H1 (cell line): ENCODE data around the gene RIOK3. TPM values are rescaled to one million over a fixed set of nuclear protein-coding genes. Genes with fewer than 3 reads are reported as not detected.

Experiments used
- CTCF ChIA-PET: fragments of 300-600 bp; sonication (Branson Sonifier 250); formaldehyde crosslinking; loops from one replicate; lab custom pipeline; 2021; ENCODE audit not compliant: partially characterized antibody; lab: Charles Lee
- POLR2A ChIA-PET: fragments of 300-600 bp; sonication (Branson Sonifier 250); formaldehyde crosslinking; loops from one replicate; lab custom pipeline; 2021; ENCODE audit warnings: inconsistent platforms; ENCODE audit not compliant: partially characterized antibody; lab: Charles Lee
- DNase-seq, 2 experiments: peaks; one replicate each; pipeline versions ENCODE4 v3.0.0 to v3.0.0-alpha.2; 2010 to 2022; ENCODE audit warnings: low spot score in 2 of 2, low read depth in 1 of 2, mixed read lengths in 1 of 2
- FAIRE-seq: peaks from 2 replicates; lab custom pipeline; 2011; peaks lifted over from hg19 to GRCh38; lab: Jason Lieb, UNC
- H2AFZ ChIP-seq: 2 replicates; pipeline ENCODE4 v1.8.1; 2012; ENCODE audit warnings: low read length, inconsistent platforms
- H2AK5ac ChIP-seq: 2 replicates; pipeline ENCODE4 v1.6.1; 2013; ENCODE audit warnings: low read depth, low read length
- H2BK120ac ChIP-seq: replicated peaks from 2 replicates; pipeline ENCODE3; 2013; ENCODE audit warnings: low read depth, low read length, inconsistent platforms
- H2BK12ac ChIP-seq: 2 replicates; pipeline ENCODE4 v1.6.1; 2013; ENCODE audit warnings: low read depth, low read length
- H2BK15ac ChIP-seq: 2 replicates; pipeline ENCODE4 v1.6.1; 2013; ENCODE audit warnings: low read length
- H2BK20ac ChIP-seq: 2 replicates; pipeline ENCODE4 v1.6.1; 2013; ENCODE audit warnings: low read length
- H2BK5ac ChIP-seq: 2 replicates; pipeline ENCODE4 v1.6.1; 2013; ENCODE audit warnings: low read depth, low read length
- H3K14ac ChIP-seq: 2 replicates; pipeline ENCODE4 v1.6.1; 2013; ENCODE audit warnings: inconsistent platforms; ENCODE audit not compliant: insufficient read length
- H3K18ac ChIP-seq: 2 replicates; pipeline ENCODE4 v1.6.1; 2013; ENCODE audit warnings: low read length; ENCODE audit errors: extremely low read depth
- H3K23ac ChIP-seq: 2 replicates; pipeline ENCODE4 v1.6.1; 2013; ENCODE audit warnings: inconsistent platforms; ENCODE audit not compliant: insufficient read length
- H3K23me2 ChIP-seq: 2 replicates; pipeline ENCODE4 v1.6.1; 2013; ENCODE audit warnings: low read depth, low read length
- H3K27ac ChIP-seq: 2 replicates; pipeline ENCODE4 v1.6.1; 2011; ENCODE audit warnings: low read depth, low read length, inconsistent platforms
- H3K27me3 ChIP-seq, 4 experiments: replicated peaks in 1 of 4; 1 replicate in 1 of 4; 2 replicates in 3 of 4; pipeline versions ENCODE4 v1.6.1 to v1.8.1; 2011 to 2013; ENCODE audit warnings: low read length in 3 of 4, mild to moderate bottlenecking in 3 of 4, inconsistent platforms in 2 of 4, mixed read lengths in 2 of 4, moderate library complexity in 1 of 4; ENCODE audit not compliant: control insufficient read depth in 3 of 4, insufficient read depth in 3 of 4; ENCODE audit errors: extremely low read depth in 1 of 4
- H3K36me3 ChIP-seq, 4 experiments: 2 replicates each; pipeline versions ENCODE4 v1.6.1 to v1.8.1; 2011 to 2013; ENCODE audit warnings: mild to moderate bottlenecking in 4 of 4, low read length in 3 of 4, moderate library complexity in 2 of 4, control low read depth in 1 of 4, inconsistent platforms in 1 of 4; ENCODE audit not compliant: insufficient read depth in 4 of 4, control insufficient read depth in 2 of 4
- H3K4ac ChIP-seq: replicated peaks from 2 replicates; pipeline ENCODE3; 2013; ENCODE audit warnings: low read length, low read depth, mixed read lengths, inconsistent platforms; ENCODE audit not compliant: insufficient read length
- H3K4me1 ChIP-seq, 4 experiments: replicated peaks in 1 of 4; 1 replicate in 1 of 4; 2 replicates in 3 of 4; pipeline versions ENCODE4 v1.6.1 to v1.8.1; 2011 to 2013; ENCODE audit warnings: low read length in 3 of 4, inconsistent platforms in 2 of 4, mixed read lengths in 1 of 4; ENCODE audit not compliant: insufficient read depth in 4 of 4, control insufficient read depth in 3 of 4
- H3K4me2 ChIP-seq, 2 experiments: 2 replicates each; pipeline versions ENCODE4 v1.6.1 to v1.8.1; 2011 to 2013; ENCODE audit warnings: low read depth in 2 of 2, low read length in 2 of 2, control low read depth in 1 of 2, inconsistent platforms in 1 of 2, mild to moderate bottlenecking in 1 of 2; ENCODE audit not compliant: insufficient read depth in 1 of 2
- H3K4me3 ChIP-seq, 4 experiments: fragments of 200-600, 300-600 bp in 1 of 4; sonication (generic), shearing (Covaris generic), sonication (Bioruptor Twin) in 1 of 4; 2 replicates each; pipeline versions ENCODE4 v1.5.1 to v1.8.1; 2011 to 2016; ENCODE audit warnings: low read length in 4 of 4, low read depth in 3 of 4, control low read depth in 2 of 4, inconsistent platforms in 2 of 4, mild to moderate bottlenecking in 2 of 4, mixed read lengths in 1 of 4, moderate library complexity in 1 of 4; ENCODE audit not compliant: insufficient read depth in 2 of 4; ENCODE audit errors: extremely low read depth in 1 of 4
- H3K56ac ChIP-seq: replicated peaks from 2 replicates; pipeline ENCODE3; 2013; ENCODE audit warnings: low read depth, mild to moderate bottlenecking, mixed read lengths, low read length, inconsistent platforms; ENCODE audit not compliant: insufficient read length
- H3K79me1 ChIP-seq: 2 replicates; pipeline ENCODE4 v1.6.1; 2013; ENCODE audit warnings: low read depth, low read length, control low read depth
- H3K79me2 ChIP-seq, 2 experiments: 2 replicates each; pipeline versions ENCODE4 v1.6.1 to v1.8.1; 2012 to 2013; ENCODE audit warnings: low read length in 2 of 2, mild to moderate bottlenecking in 2 of 2, inconsistent platforms in 1 of 2; ENCODE audit not compliant: insufficient read depth in 2 of 2, control insufficient read depth in 1 of 2
- H3K9ac ChIP-seq, 4 experiments: replicated peaks in 1 of 4; 1 replicate in 1 of 4; 2 replicates in 3 of 4; pipeline versions ENCODE4 v1.6.1 to v1.8.1; 2011 to 2013; ENCODE audit warnings: low read depth in 3 of 4, low read length in 3 of 4, control low read depth in 2 of 4, mild to moderate bottlenecking in 2 of 4, moderate library complexity in 2 of 4, inconsistent platforms in 1 of 4; ENCODE audit errors: extremely low read depth in 1 of 4
- H3K9me3 ChIP-seq, 2 experiments: 2 replicates each; pipeline versions ENCODE4 v1.6.1 to v1.8.1; 2012 to 2013; ENCODE audit warnings: mild to moderate bottlenecking in 2 of 2, moderate library complexity in 2 of 2, control low read depth in 1 of 2, inconsistent platforms in 1 of 2, low read depth in 1 of 2, low read length in 1 of 2, mixed read lengths in 1 of 2; ENCODE audit not compliant: insufficient read depth in 2 of 2
- H4K20me1 ChIP-seq, 2 experiments: replicated peaks in 1 of 2; 2 replicates each; pipeline versions ENCODE3 to v1.8.1; 2011 to 2013; ENCODE audit warnings: inconsistent platforms in 2 of 2, low read length in 2 of 2, mild to moderate bottlenecking in 1 of 2; ENCODE audit not compliant: insufficient read depth in 2 of 2, control insufficient read depth in 1 of 2
- H4K5ac ChIP-seq: 2 replicates; pipeline ENCODE4 v1.6.1; 2013; ENCODE audit warnings: low read length, low read depth, mixed read lengths, inconsistent platforms; ENCODE audit not compliant: insufficient read length
- H4K8ac ChIP-seq: 2 replicates; pipeline ENCODE4 v1.8.0; 2013; ENCODE audit warnings: mild to moderate bottlenecking, moderate library complexity, low read length, inconsistent platforms; ENCODE audit not compliant: insufficient read depth; ENCODE audit errors: extremely low read depth
- H4K91ac ChIP-seq: replicated peaks from 2 replicates; pipeline ENCODE3; 2013; ENCODE audit warnings: low read length, mixed read lengths, inconsistent platforms; ENCODE audit not compliant: insufficient read length
- ASH2L ChIP-seq: fragments of 200-600, 300-600 bp; sonication (generic); IDR thresholded peaks from one replicate; pipeline ENCODE4 v1.7.1; 2017; ENCODE audit warnings: low read length
- CBX5 ChIP-seq: fragments of 300-800, 300-1000 bp; sonication (generic); IDR thresholded peaks from 2 replicates; pipeline ENCODE4 v1.7.1; 2016; ENCODE audit warnings: antibody characterized with exemption, low read length, low read depth
- CHD1 ChIP-seq: IDR thresholded peaks from 2 replicates; pipeline ENCODE4 v1.6.1; 2012; ENCODE audit warnings: low read depth, low read length, improper control_type of control experiment
- NANOG ChIP-seq: IDR thresholded peaks from 2 replicates; pipeline ENCODE4 v1.6.1; 2011; ENCODE audit warnings: low read length, low read depth, mild to moderate bottlenecking, inconsistent platforms; ENCODE audit not compliant: insufficient read depth, poor library complexity, severe bottlenecking
- RFX5 ChIP-seq: IDR thresholded peaks from 2 replicates; pipeline ENCODE4 v1.6.1; 2011; ENCODE audit warnings: low read depth, low read length, improper control_type of control experiment, borderline replicate concordance
- TEAD4 ChIP-seq: IDR thresholded peaks from 2 replicates; pipeline ENCODE4 v1.6.1; 2012; ENCODE audit warnings: low read depth, low read length, inconsistent platforms, mixed read lengths
- WGBS, 2 experiments: shearing (Covaris generic) in 1 of 2; methylation state at CpG; one replicate each; pipeline versions ENCODE4 v1.1.6 to v1.1.7; 2013 to 2015; ENCODE audit warnings: low lambda C conversion rate in 2 of 2, mixed read lengths in 2 of 2, inconsistent platforms in 1 of 2, low coverage in 1 of 2, missing lambda C conversion rate in 1 of 2; ENCODE audit not compliant: insufficient replicate concordance in 2 of 2, insufficient coverage in 1 of 2, insufficient read length in 1 of 2; ENCODE audit errors: extremely low coverage in 1 of 2, missing lambda C conversion rate in 1 of 2; 5-methylcytosine and 5-hydroxymethylcytosine counted together
- polyA plus RNA-seq, 7 experiments: library from polyadenylated mRNA; depleted of rRNA in 3 of 7; stranded (reverse) in 5 of 7; unstranded in 2 of 7; fragments of >200 nt in 5 of 7; fragments of 200-250 nt in 2 of 7; gene quantifications; 1 replicate in 5 of 7; 2 replicates in 1 of 7; 4 replicates in 1 of 7; pipeline versions ENCODE4 v1.2.1 to v1.2.3, GENCODE V29; 2011 to 2013; ENCODE audit warnings: missing spikeins in 2 of 7, mixed read lengths in 2 of 7
- total RNA-seq: library from RNA; stranded (reverse); fragmentation: NEBNext Ultra II Directional; extraction: Animal tissue kit (Norgen Biotek cat#: 25700); gene quantifications from 2 replicates; pipeline ENCODE4 v1.2.1, GENCODE V29; 2021

RIOK3 gene
- total and polyA plus RNA-seq, 2 of the 8 experiments (the other 6 are each of a cell fraction or from before 2014, with no cell fraction given): 7.5 to 24.3 TPM

- Histone ChIP-seq H3K4me3 (no peak overlapping the region), H4K20me1 (no peaks in the 10 kb centered on the region), H3K23ac (no peak overlapping the region), H3K9me3 (no peaks in the 10 kb centered on the region), H4K91ac (no peak overlapping the region), H3K56ac (no peak overlapping the region), H2AK5ac (no peak overlapping the region), H3K18ac (no peak overlapping the region), H3K14ac (no peak overlapping the region), H3K4me1 (no peaks in the 10 kb centered on the region), H2BK20ac (no peak overlapping the region), H3K4ac (no peak overlapping the region), H2BK12ac (no peak overlapping the region), H4K5ac (no peak overlapping the region), H3K23me2 (no peaks in the 10 kb centered on the region), H2BK120ac (no peak overlapping the region), H2AFZ (no peak overlapping the region), H3K36me3 (peaks cover 0 to 3% (median 0%) of the 10 kb centered on the region in 4 experiments; a peak in 1 of 8 replicates), H4K8ac (no peak overlapping the region), H3K9ac (no peak overlapping the region), H3K79me2 (no peaks in the 10 kb centered on the region), H2BK15ac (no peak overlapping the region), H2BK5ac (no peak overlapping the region), H3K79me1 (no peaks in the 10 kb centered on the region), H3K27me3 (no peaks in the 10 kb centered on the region), H3K27ac (no peak overlapping the region), H3K4me2 (no peak overlapping the region)
- 84% methylated on average over 3 of the region's 3 CpGs; no CpG with 5 or more reads in 1 of the 2 experiments for WGBS, 2 experiments
- TF ChIP-seq NANOG: no peak
- TF ChIP-seq ASH2L: no peak
- no peak for TF ChIP-seq CBX5
- TF ChIP-seq RFX5: no peak
- TF ChIP-seq TEAD4: no peak
- TF ChIP-seq CHD1: no peak
- no peak for FAIRE-seq
- POLR2A ChIA-PET: no interaction called here
- CTCF ChIA-PET: no interaction called here
- DNase-seq: no peak
These were observed 24.3 kb upstream of the RIOK3 start for GRCh38 chr18:23428821-23429220.
